ENCODE data around the gene NT5C. TPM values are rescaled to one million over a fixed set of nuclear protein-coding genes. Genes with fewer than 3 reads are reported as not detected.
"Not testable (repeated sequence)": the region's sequence is repeated elsewhere in the genome, so short reads cannot be mapped to it uniquely, and the experiment has no call there.

NT5C gene
- total RNA-seq, 4 donors from 2014 or later = 81.7 to 97.5 (median 88.4) TPM

- Histone ChIP-seq H3K4me1 (peaks cover 0 to 57% (median 5%) of the 10 kb centered on the region in 3 donors), H3K36me3 (peaks cover 11 to 98% (median 36%) of the 10 kb centered on the region in 3 donors), H3K27me3 (no peaks in the 10 kb centered on the region), H3K27ac (peak overlapping the region in 1 of 4 donors; percentile 9), H3K4me3 (no peak overlapping the region), H3K9me3 (no peaks in the 10 kb centered on the region)
- WGBS, 2 donors = 69 to 80% methylated on average over 2 of the region's 4 CpGs
- TF ChIP-seq POLR2A (IDR thresholded peaks at IDR 0.05) = no peak
- DNase-seq = no peak
- intact Hi-C loops (cut with DNase I) = loop anchor here (5.0 kb wide), 1 partner anchor 56 kb away; no protein-coding TSS in a partner anchor
Observed at GRCh38 chr17:75173526-75173925, 42.0 kb upstream of the NT5C start.

GRCh38 chr17:75168998-75169397 is 37.5 kb upstream of the NT5C start:
- no peak overlapping the region for H3K27ac ChIP-seq
- H3K36me3 ChIP-seq = peaks cover 0 to 98% (median 28%) of the 10 kb centered on the region in 3 donors
- peaks cover 0 to 30% (median 5%) of the 10 kb centered on the region in 3 donors for H3K4me1 ChIP-seq
- DNase-seq = no peak
- no peaks in the 10 kb centered on the region for H3K9me3 ChIP-seq
- no peaks in the 10 kb centered on the region for H3K27me3 ChIP-seq
- intact Hi-C loops (cut with DNase I) = loop anchor here (5.0 kb wide), 1 partner anchor 37 kb away; the partner anchor contains the start of gene NT5C
- TF ChIP-seq CTCF (IDR thresholded peaks at IDR 0.05) (no peak), POLR2A (IDR thresholded peaks at IDR 0.05) (no peak)
- no peak overlapping the region for H3K4me3 ChIP-seq
- WGBS, 2 donors = 74 to 87% methylated on average over 4 of the region's 4 CpGs

GRCh38 chr17:75164606-75165005 is 33.1 kb upstream of the NT5C start:
- not testable (repeated sequence) for H3K27ac ChIP-seq, H3K4me3 ChIP-seq, H3K27me3 ChIP-seq, H3K4me1 ChIP-seq, H3K9me3 ChIP-seq, DNase-seq
- H3K36me3 ChIP-seq = peaks cover 0 to 67% (median 9%) of the 10 kb centered on the region in 3 donors
- intact Hi-C loops (cut with DNase I) = loop anchor here (5.0 kb wide), 1 partner anchor 32 kb away; the partner anchor contains the start of gene NT5C
- WGBS, 2 donors = 92 to 94% methylated on average over 11 to 15 of the region's 15 CpGs

GRCh38 chr17:75163074-75163473 is 31.5 kb upstream of the NT5C start:
- H3K4me3 ChIP-seq = no peak overlapping the region
- no peak for TF ChIP-seq CTCF (IDR thresholded peaks at IDR 0.05)
- TF ChIP-seq POLR2A (IDR thresholded peaks at IDR 0.05) = no peak
- no peak overlapping the region for H3K27ac ChIP-seq
- WGBS, 2 donors = 90 to 96% methylated on average over 3 to 5 of the region's 5 CpGs
- peaks cover 0 to 51% (median 8%) of the 10 kb centered on the region in 3 donors for H3K36me3 ChIP-seq
- intact Hi-C loops (cut with DNase I) = no loop called here
- H3K9me3 ChIP-seq = no peaks in the 10 kb centered on the region
- no peaks in the 10 kb centered on the region for H3K27me3 ChIP-seq
- H3K4me1 ChIP-seq = peaks cover 0 to 23% (median 9%) of the 10 kb centered on the region in 3 donors
- no peak for DNase-seq

- WGBS, 2 donors = 90 to 93% methylated on average over 5 of the region's 5 CpGs
- H3K36me3 ChIP-seq = peaks cover 0 to 23% (median 0%) of the 10 kb centered on the region in 3 donors
- TF ChIP-seq CTCF (IDR thresholded peaks at IDR 0.05) = no peak
- no peak for TF ChIP-seq POLR2A (IDR thresholded peaks at IDR 0.05)
- intact Hi-C loops (cut with DNase I) = no loop called here
- DNase-seq = no peak
- peak overlapping the region in 3 of 4 donors; percentile 68 to 80 (median 77) for H3K27ac ChIP-seq
- no peaks in the 10 kb centered on the region for H3K27me3 ChIP-seq
- no peak overlapping the region for H3K4me3 ChIP-seq
- peaks cover 3 to 30% (median 10%) of the 10 kb centered on the region in 3 donors for H3K4me1 ChIP-seq
- no peaks in the 10 kb centered on the region for H3K9me3 ChIP-seq
Observed at GRCh38 chr17:75160211-75160610, 28.7 kb upstream of the NT5C start.

- intact Hi-C loops (cut with DNase I) = no loop called here
- TF ChIP-seq CTCF (IDR thresholded peaks at IDR 0.05) = no peak
- no peak for TF ChIP-seq POLR2A (IDR thresholded peaks at IDR 0.05)
- no peaks in the 10 kb centered on the region for H3K9me3 ChIP-seq
- H3K27ac ChIP-seq = peak overlapping the region; percentile 28 to 80 (median 72)
- WGBS, 2 donors = 61 to 70% methylated on average over 4 of the region's 4 CpGs
- no peaks in the 10 kb centered on the region for H3K27me3 ChIP-seq
- no peak overlapping the region for H3K4me3 ChIP-seq
- peaks cover 0 to 15% (median 0%) of the 10 kb centered on the region in 3 donors for H3K36me3 ChIP-seq
- no peak for DNase-seq
- peaks cover 9 to 37% (median 15%) of the 10 kb centered on the region in 3 donors for H3K4me1 ChIP-seq
Observed at GRCh38 chr17:75159196-75160031, 27.9 kb upstream of the NT5C start.

GRCh38 chr17:75158480-75158879 is 26.9 kb upstream of the NT5C start:
- intact Hi-C loops (cut with DNase I); H3K4me3 ChIP-seq; H3K36me3 ChIP-seq; H3K27me3 ChIP-seq; DNase-seq; H3K9me3 ChIP-seq: not testable (repeated sequence)
- Histone ChIP-seq H3K4me1 (peaks cover 9 to 42% (median 18%) of the 10 kb centered on the region in 3 donors), H3K27ac (peak overlapping the region; percentile 6 to 80 (median 72))
- WGBS, 2 donors = 73 to 80% methylated on average over 7 to 8 of the region's 8 CpGs
